B cell (primary cell): Measurements from ENCODE around the gene CRYBG3. TPM values are rescaled to one million over a fixed set of nuclear protein-coding genes. Genes with fewer than 3 reads are reported as not detected.

Experiments used
- ATAC-seq: fragments of 200-7000 bp; cut with Tn5 transposase; one replicate; pipeline ENCODE4 v1.10.0; 2021; ENCODE audit warnings: low read depth, mild to moderate bottlenecking, moderate number of reproducible peaks, moderate library complexity
- CTCF ChIA-PET: fragments of 350-600 bp; sonication (Branson Sonifier 250); formaldehyde crosslinking; loops from one replicate; lab custom pipeline; 2021; ENCODE audit warnings: antibody characterized with exemption, inconsistent platforms; lab: Charles Lee
- POLR2A ChIA-PET: fragments of 350-600 bp; sonication (Branson Sonifier 250); formaldehyde crosslinking; loops from one replicate; lab custom pipeline; 2021; ENCODE audit warnings: antibody characterized with exemption; lab: Charles Lee
- DNase-seq: peaks from one replicate; pipeline ENCODE4 v3.0.0; 2013
- H2AFZ ChIP-seq: 2 replicates; pipeline ENCODE4 v1.6.1; 2012; ENCODE audit warnings: mild to moderate bottlenecking, low read depth, low read length; ENCODE audit not compliant: insufficient read depth, poor library complexity, severe bottlenecking
- H3K27ac ChIP-seq, 2 donors: 1 replicate in 1 of 2; 2 replicates in 1 of 2; pipeline ENCODE4 v1.5.1; 2012 to 2013; ENCODE audit warnings: low read length in 2 of 2, mild to moderate bottlenecking in 2 of 2, moderate library complexity in 1 of 2
- H3K27me3 ChIP-seq, 4 experiments: fragments of 200-600 bp in 1 of 4; sonication (generic) in 1 of 4; replicated peaks in 1 of 4; 1 replicate in 2 of 4; 2 replicates in 2 of 4; pipeline versions ENCODE4 v1.6.1 to v1.7.0; 2013 to 2016; ENCODE audit warnings: low read length in 3 of 4, mild to moderate bottlenecking in 2 of 4, mixed read lengths in 1 of 4, moderate library complexity in 1 of 4; ENCODE audit not compliant: insufficient read depth in 4 of 4, control insufficient read depth in 3 of 4; ENCODE audit errors: control extremely low read depth in 1 of 4
- H3K36me3 ChIP-seq, 2 experiments: replicated peaks in 1 of 2; 1 replicate in 1 of 2; 2 replicates in 1 of 2; pipeline versions ENCODE4 v1.6.1 to v1.7.1; 2013; ENCODE audit warnings: low read length in 1 of 2; ENCODE audit not compliant: insufficient read depth in 2 of 2, control insufficient read depth in 1 of 2; ENCODE audit errors: control extremely low read depth in 1 of 2, extremely low read depth in 1 of 2
- H3K4me1 ChIP-seq, 2 donors: fragments of 200-600 bp in 1 of 2; sonication (generic) in 1 of 2; 1 replicate in 1 of 2; 2 replicates in 1 of 2; pipeline versions ENCODE4 v1.5.1 to v1.6.1; 2013 to 2017; ENCODE audit warnings: low read length in 2 of 2; ENCODE audit not compliant: control insufficient read depth in 2 of 2, insufficient read depth in 2 of 2
- H3K4me2 ChIP-seq: replicated peaks from 2 replicates; pipeline ENCODE3; 2012; ENCODE audit warnings: mild to moderate bottlenecking, low read depth, low read length; ENCODE audit not compliant: poor library complexity, severe bottlenecking
- H3K4me3 ChIP-seq, 5 experiments: fragments of 200-600 bp in 1 of 5; sonication (generic) in 1 of 5; 1 replicate in 3 of 5; 2 replicates in 2 of 5; pipeline versions ENCODE4 v1.5.1 to v1.7.0; 2011 to 2016; ENCODE audit warnings: low read length in 4 of 5, mild to moderate bottlenecking in 4 of 5, low read depth in 2 of 5, control low read depth in 1 of 5, moderate library complexity in 1 of 5; ENCODE audit not compliant: insufficient read depth in 1 of 5; ENCODE audit errors: control extremely low read depth in 1 of 5, extremely low read depth in 1 of 5
- H3K79me2 ChIP-seq: fragments of 200-600 bp; sonication (generic); one replicate; pipeline ENCODE4 v1.6.0; 2016; ENCODE audit warnings: low read length; ENCODE audit not compliant: control insufficient read depth, insufficient read depth
- H3K9ac ChIP-seq: fragments of 200-600 bp; sonication (generic); 2 replicates; pipeline ENCODE4 v1.6.1; 2017; ENCODE audit warnings: mild to moderate bottlenecking, low read length, moderate library complexity
- H3K9me3 ChIP-seq, 3 donors: one replicate each; pipeline versions ENCODE4 v1.6.1 to v1.7.1; 2013; ENCODE audit warnings: low read length in 2 of 3; ENCODE audit not compliant: control insufficient read depth in 2 of 3, insufficient read depth in 1 of 3; ENCODE audit errors: control extremely low read depth in 1 of 3
- H4K20me1 ChIP-seq: 2 replicates; pipeline ENCODE4 v1.6.0; 2012; ENCODE audit warnings: mild to moderate bottlenecking, low read length; ENCODE audit not compliant: insufficient read depth, control insufficient read depth, poor library complexity, severe bottlenecking
- H3K27ac Mint-ChIP-seq: one replicate; pipeline ENCODE4 v1.8.0; 2021; ENCODE audit warnings: mixed read lengths
- H3K27me3 Mint-ChIP-seq: one replicate; pipeline ENCODE4 v1.8.0; 2021; ENCODE audit warnings: mixed read lengths
- H3K4me1 Mint-ChIP-seq: one replicate; pipeline ENCODE4 v1.8.0; 2021; ENCODE audit warnings: mixed read lengths
- H3K4me3 Mint-ChIP-seq: one replicate; pipeline ENCODE4 v1.8.0; 2021; ENCODE audit warnings: mixed read lengths
- H3K9me3 Mint-ChIP-seq: one replicate; pipeline ENCODE4 v1.8.0; 2022; ENCODE audit warnings: mixed read lengths; ENCODE audit not compliant: insufficient read depth
- EZH2 ChIP-seq: IDR thresholded peaks from 2 replicates; pipeline ENCODE4 v1.6.1; 2012; ENCODE audit warnings: borderline replicate concordance, low read depth, mild to moderate bottlenecking, moderate library complexity, low read length; ENCODE audit not compliant: insufficient read depth, poor library complexity, severe bottlenecking
- WGBS: methylation state at CpG from one replicate; pipeline ENCODE4 v1.1.5; 2013; ENCODE audit warnings: missing lambda C conversion rate; ENCODE audit not compliant: insufficient coverage; 5-methylcytosine and 5-hydroxymethylcytosine counted together
- intact Hi-C: fragments of 100-400 bp; cut with micrococcal nuclease; formaldehyde crosslinking; loops from one replicate; pipeline ENCODE4 v1.10.0; 2022
- polyA plus RNA-seq: library from polyadenylated mRNA; depleted of rRNA; stranded (reverse); fragments of >200 nt; gene quantifications from 2 replicates; pipeline ENCODE4 v1.2.3, GENCODE V29; 2012
- total RNA-seq, 2 donors: library from RNA; stranded (reverse); fragments of 120-200 nt in 1 of 2; gene quantifications; 1 replicate in 1 of 2; 2 replicates in 1 of 2; pipeline versions ENCODE4 v1.2.3 to v1.2.4, GENCODE V29; 2013 to 2022
- TF ChIP-seq, protein P1 (sequence below): fragments of 200-600 bp; IDR thresholded peaks from one replicate; pipeline ENCODE4 v1.8.0; 2022; ENCODE audit warnings: antibody characterized with exemption, mild to moderate bottlenecking

The CRYBG3 gene
- total and polyA plus RNA-seq, 2 donors (not counting 1 experiment from before 2014, with no cell fraction given), result 2.2 to 3.0 TPM

DNA sequence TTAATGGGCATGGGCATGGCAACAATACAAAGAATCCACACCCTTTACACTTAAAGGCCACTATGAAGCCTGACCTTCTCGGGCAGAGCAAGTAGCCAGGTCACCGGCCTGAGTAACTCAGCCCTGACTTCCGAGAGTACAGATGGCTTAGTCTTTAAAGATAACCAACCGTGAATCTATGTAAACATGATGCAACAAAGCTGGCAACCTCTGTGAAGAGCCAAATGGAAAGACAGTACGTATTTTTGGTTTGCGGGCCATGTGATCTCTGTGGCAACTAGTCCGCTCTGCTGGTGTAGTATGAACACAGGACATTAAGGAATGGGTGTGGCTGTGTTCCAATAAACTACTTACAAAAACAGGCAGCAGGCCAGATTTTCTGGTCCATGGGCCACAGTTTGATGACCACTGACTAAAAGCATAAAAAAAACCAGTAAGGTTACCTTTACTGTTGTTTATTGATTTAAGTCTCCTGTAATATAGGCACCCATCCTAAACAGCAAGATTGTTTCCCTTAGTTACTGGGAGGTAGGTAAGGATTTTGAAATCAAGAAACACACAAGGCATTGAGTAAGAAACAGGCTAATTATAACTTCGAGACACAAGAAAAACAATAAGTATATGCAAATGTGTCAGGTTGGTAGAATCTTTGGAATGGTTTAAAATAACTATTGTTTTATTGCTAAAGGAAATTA lies 136.0 kb downstream of the CRYBG3 start:
- no peaks in the 10 kb centered on the region for H3K9me3 ChIP-seq
- DNase-seq (no peak), ATAC-seq (no peak)
- H2AFZ ChIP-seq, result no peak overlapping the region
- no peak overlapping the region for H3K9ac ChIP-seq
- H3K4me1 ChIP-seq, result peaks cover 8 to 9% of the 10 kb centered on the region in 2 donors
- no peak overlapping the region for H3K27ac ChIP-seq
- 100% methylated on average over 5 of the region's 8 CpGs for WGBS
- no peaks in the 10 kb centered on the region for H3K27me3 ChIP-seq
- peaks cover 1 to 63% of the 10 kb centered on the region in 2 experiments for H3K36me3 ChIP-seq
- POLR2A ChIA-PET, result no interaction called here
- CTCF ChIA-PET, result no interaction called here
- Mint-ChIP-seq H3K9me3 (no peaks in the 10 kb centered on the region), H3K4me1 (peaks cover 17% of the 10 kb centered on the region), H3K27ac (no peak overlapping the region), H3K4me3 (no peak overlapping the region), H3K27me3 (no peaks in the 10 kb centered on the region)
- peaks cover 2% of the 10 kb centered on the region for H4K20me1 ChIP-seq
- no peak overlapping the region for H3K4me3 ChIP-seq
- TF ChIP-seq EZH2, result no peak
- TF ChIP-seq, protein P1, sequence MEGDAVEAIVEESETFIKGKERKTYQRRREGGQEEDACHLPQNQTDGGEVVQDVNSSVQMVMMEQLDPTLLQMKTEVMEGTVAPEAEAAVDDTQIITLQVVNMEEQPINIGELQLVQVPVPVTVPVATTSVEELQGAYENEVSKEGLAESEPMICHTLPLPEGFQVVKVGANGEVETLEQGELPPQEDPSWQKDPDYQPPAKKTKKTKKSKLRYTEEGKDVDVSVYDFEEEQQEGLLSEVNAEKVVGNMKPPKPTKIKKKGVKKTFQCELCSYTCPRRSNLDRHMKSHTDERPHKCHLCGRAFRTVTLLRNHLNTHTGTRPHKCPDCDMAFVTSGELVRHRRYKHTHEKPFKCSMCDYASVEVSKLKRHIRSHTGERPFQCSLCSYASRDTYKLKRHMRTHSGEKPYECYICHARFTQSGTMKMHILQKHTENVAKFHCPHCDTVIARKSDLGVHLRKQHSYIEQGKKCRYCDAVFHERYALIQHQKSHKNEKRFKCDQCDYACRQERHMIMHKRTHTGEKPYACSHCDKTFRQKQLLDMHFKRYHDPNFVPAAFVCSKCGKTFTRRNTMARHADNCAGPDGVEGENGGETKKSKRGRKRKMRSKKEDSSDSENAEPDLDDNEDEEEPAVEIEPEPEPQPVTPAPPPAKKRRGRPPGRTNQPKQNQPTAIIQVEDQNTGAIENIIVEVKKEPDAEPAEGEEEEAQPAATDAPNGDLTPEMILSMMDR, result no peak
- intact Hi-C loops, result no loop called here
- no peaks in the 10 kb centered on the region for H3K79me2 ChIP-seq
- H3K4me2 ChIP-seq, result no peak overlapping the region

DNA sequence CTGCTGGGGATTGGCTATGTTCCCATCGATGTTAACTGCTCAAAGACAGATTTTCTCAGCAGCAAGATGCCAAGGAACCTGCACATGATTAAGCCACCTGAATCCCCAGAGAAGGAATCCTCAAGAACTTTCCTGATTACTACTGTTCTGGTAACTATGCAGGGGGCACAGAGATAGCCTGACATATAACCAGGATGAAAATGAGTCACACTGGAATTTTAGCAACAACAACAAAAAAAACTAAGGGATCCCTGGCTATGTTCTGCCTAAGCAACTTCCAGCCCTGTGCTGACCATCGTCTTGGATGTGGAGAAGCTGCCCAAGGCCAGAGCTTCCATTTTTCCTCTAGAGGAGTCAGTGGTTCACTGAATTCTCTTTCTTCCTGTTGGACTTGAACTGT lies 136.6 kb downstream of the CRYBG3 start:
- 100% methylated on average over 2 of the region's 2 CpGs for WGBS
- Mint-ChIP-seq H3K4me1 (peaks cover 17% of the 10 kb centered on the region), H3K9me3 (no peaks in the 10 kb centered on the region), H3K27me3 (no peaks in the 10 kb centered on the region), H3K4me3 (no peak overlapping the region), H3K27ac (no peak overlapping the region)
- Histone ChIP-seq H3K27me3 (no peaks in the 10 kb centered on the region), H4K20me1 (peaks cover 8% of the 10 kb centered on the region), H3K4me1 (peaks cover 8 to 9% of the 10 kb centered on the region in 2 donors), H3K9me3 (no peaks in the 10 kb centered on the region), H3K4me2 (no peak overlapping the region), H3K79me2 (no peaks in the 10 kb centered on the region), H3K9ac (no peak overlapping the region), H2AFZ (no peak overlapping the region), H3K36me3 (peaks cover 1 to 57% of the 10 kb centered on the region in 2 experiments), H3K4me3 (no peak overlapping the region), H3K27ac (no peak overlapping the region)
- ATAC-seq (no peak), DNase-seq (no peak)
- CTCF ChIA-PET, result no interaction called here
- intact Hi-C loops, result no loop called here
- POLR2A ChIA-PET, result no interaction called here
- no peak for TF ChIP-seq EZH2
- TF ChIP-seq, protein P1, result no peak
